Caco-2 (cell line): ENCODE results near the gene RILP. TPM values are rescaled to one million over a fixed set of nuclear protein-coding genes. Genes with fewer than 3 reads are reported as not detected.
A peak's percentile ranks its signal among the peaks of the same experiment; 100 is the strongest.

Experiments used
- BruUV-seq: library from RNA; stranded (reverse); fragments of 400-500 nt; replicated peaks from 2 replicates; lab custom pipeline; 2021; lab: Mats Ljungman, UMichigan
- CTCF ChIA-PET: fragments of 300-600 bp; sonication (Branson Sonifier 250); formaldehyde crosslinking; loops from one replicate; lab custom pipeline; 2022; ENCODE audit warnings: antibody characterized with exemption; lab: Charles Lee
- POLR2A ChIA-PET: fragments of 300-600 bp; sonication (Branson Sonifier 250); formaldehyde crosslinking; loops from one replicate; lab custom pipeline; 2022; ENCODE audit warnings: antibody characterized with exemption; lab: Charles Lee
- DNase-seq, 2 experiments: peaks; one replicate each; pipeline versions ENCODE4 v3.0.0 to v3.0.0-alpha.2; 2020 to 2022
- H3K27me3 ChIP-seq: replicated peaks from 2 replicates; pipeline ENCODE4 v1.6.0; 2011; ENCODE audit warnings: low read length; ENCODE audit not compliant: control insufficient read depth, insufficient read depth
- H3K36me3 ChIP-seq: 2 replicates; pipeline ENCODE4 v1.5.1; 2011; ENCODE audit warnings: low read length; ENCODE audit not compliant: control insufficient read depth, insufficient read depth
- H3K4me1 ChIP-seq: fragments of 250-450 bp; sonication (Bioruptor Pico); 2 replicates; pipeline ENCODE4 v1.5.1; 2020; ENCODE audit warnings: mild to moderate bottlenecking
- H3K4me3 ChIP-seq: 2 replicates; pipeline ENCODE4 v1.5.1; 2011; ENCODE audit warnings: low read depth, mild to moderate bottlenecking, control low read depth, low read length
- H3K9me3 ChIP-seq: fragments of 250-450 bp; sonication (Bioruptor Pico); 2 replicates; pipeline ENCODE4 v1.5.1; 2020; ENCODE audit warnings: mild to moderate bottlenecking, moderate library complexity
- H3K27ac Mint-ChIP-seq: one replicate; pipeline ENCODE4 v1.8.0; 2022; ENCODE audit warnings: mixed read lengths; ENCODE audit not compliant: unreplicated experiment
- H3K27me3 Mint-ChIP-seq: one replicate; pipeline ENCODE4 v1.8.0; 2022; ENCODE audit warnings: mixed read lengths; ENCODE audit not compliant: insufficient read depth, unreplicated experiment
- H3K36me3 Mint-ChIP-seq: one replicate; pipeline ENCODE4 v1.8.0; 2022; ENCODE audit warnings: mild to moderate bottlenecking, mixed read lengths; ENCODE audit not compliant: insufficient read depth, unreplicated experiment
- H3K4me1 Mint-ChIP-seq: one replicate; pipeline ENCODE4 v1.8.0; 2022; ENCODE audit warnings: low read depth, mixed read lengths; ENCODE audit not compliant: unreplicated experiment
- H3K4me3 Mint-ChIP-seq: one replicate; pipeline ENCODE4 v1.8.0; 2022; ENCODE audit warnings: mild to moderate bottlenecking, moderate library complexity, mixed read lengths; ENCODE audit not compliant: unreplicated experiment
- H3K9me3 Mint-ChIP-seq: one replicate; pipeline ENCODE4 v1.8.0; 2022; ENCODE audit warnings: mixed read lengths; ENCODE audit not compliant: unreplicated experiment
- intact Hi-C: fragments of 100-400 bp; cut with micrococcal nuclease; formaldehyde crosslinking; loops from one replicate; pipeline ENCODE4 v1.10.0; 2022; ENCODE audit not compliant: unreplicated experiment
- total RNA-seq: library from RNA; stranded (reverse); gene quantifications from 2 replicates; pipeline ENCODE4 v1.2.3, GENCODE V29; 2022
- TF ChIP-seq, protein P1 (sequence below), 2 experiments: fragments of 200-600 bp in 1 of 2; IDR thresholded peaks; 1 replicate in 1 of 2; 2 replicates in 1 of 2; pipeline versions ENCODE4 v1.5.1 to v1.8.0; 2011 to 2022; ENCODE audit warnings: antibody characterized with exemption in 1 of 2, control low read depth in 1 of 2, inconsistent platforms in 1 of 2, low read depth in 1 of 2, low read length in 1 of 2, mild to moderate bottlenecking in 1 of 2, moderate library complexity in 1 of 2; ENCODE audit not compliant: insufficient read depth in 1 of 2, severe bottlenecking in 1 of 2, unreplicated experiment in 1 of 2

The RILP gene
- total RNA-seq, 1 experiment from 2014 or later, result 4.2 TPM

DNA sequence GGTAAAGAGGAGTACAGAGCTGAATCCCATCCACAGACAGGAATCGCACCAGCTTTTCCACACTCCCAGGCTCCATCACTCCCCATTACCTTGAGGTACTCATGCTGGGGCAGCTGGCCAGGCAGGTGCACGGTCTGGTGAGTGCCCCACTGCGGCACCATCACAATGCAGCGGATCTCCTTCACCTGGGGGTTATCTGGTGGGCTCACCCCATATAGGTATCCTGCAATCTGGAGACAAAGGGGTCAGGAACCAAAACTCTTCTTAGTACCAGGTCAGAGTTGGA lies 1.8 kb upstream of the RILP start:
- no peaks in the 10 kb centered on the region for H3K27me3 Mint-ChIP-seq
- Histone ChIP-seq H3K27me3 (no peaks in the 10 kb centered on the region), H3K4me3 (no peak overlapping the region), H3K4me1 (peaks cover 8% of the 10 kb centered on the region; the same call in 1 of the 2 replicates), H3K36me3 (peaks cover 24% of the 10 kb centered on the region), H3K9me3 (no peaks in the 10 kb centered on the region)
- no TSS peak for BruUV-seq
- CTCF ChIA-PET, result no interaction called here
- no peak overlapping the region for H3K4me3 Mint-ChIP-seq
- peaks cover 66% of the 10 kb centered on the region for H3K36me3 Mint-ChIP-seq
- DNase-seq, result no peak
- POLR2A ChIA-PET, result no interaction called here
- H3K9me3 Mint-ChIP-seq, result no peaks in the 10 kb centered on the region
- H3K4me1 Mint-ChIP-seq, result peaks cover 6% of the 10 kb centered on the region
- H3K27ac Mint-ChIP-seq, result no peak overlapping the region
- intact Hi-C loops, result no loop called here
- TF ChIP-seq, protein P1, sequence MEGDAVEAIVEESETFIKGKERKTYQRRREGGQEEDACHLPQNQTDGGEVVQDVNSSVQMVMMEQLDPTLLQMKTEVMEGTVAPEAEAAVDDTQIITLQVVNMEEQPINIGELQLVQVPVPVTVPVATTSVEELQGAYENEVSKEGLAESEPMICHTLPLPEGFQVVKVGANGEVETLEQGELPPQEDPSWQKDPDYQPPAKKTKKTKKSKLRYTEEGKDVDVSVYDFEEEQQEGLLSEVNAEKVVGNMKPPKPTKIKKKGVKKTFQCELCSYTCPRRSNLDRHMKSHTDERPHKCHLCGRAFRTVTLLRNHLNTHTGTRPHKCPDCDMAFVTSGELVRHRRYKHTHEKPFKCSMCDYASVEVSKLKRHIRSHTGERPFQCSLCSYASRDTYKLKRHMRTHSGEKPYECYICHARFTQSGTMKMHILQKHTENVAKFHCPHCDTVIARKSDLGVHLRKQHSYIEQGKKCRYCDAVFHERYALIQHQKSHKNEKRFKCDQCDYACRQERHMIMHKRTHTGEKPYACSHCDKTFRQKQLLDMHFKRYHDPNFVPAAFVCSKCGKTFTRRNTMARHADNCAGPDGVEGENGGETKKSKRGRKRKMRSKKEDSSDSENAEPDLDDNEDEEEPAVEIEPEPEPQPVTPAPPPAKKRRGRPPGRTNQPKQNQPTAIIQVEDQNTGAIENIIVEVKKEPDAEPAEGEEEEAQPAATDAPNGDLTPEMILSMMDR (IDR thresholded peaks at IDR 0.05; ENCODE audit: insufficient read depth in 1 of 2, low read depth in 1 of 2, low read length in 1 of 2, severe bottlenecking in 1 of 2, unreplicated experiment in 1 of 2), result no peak

DNA sequence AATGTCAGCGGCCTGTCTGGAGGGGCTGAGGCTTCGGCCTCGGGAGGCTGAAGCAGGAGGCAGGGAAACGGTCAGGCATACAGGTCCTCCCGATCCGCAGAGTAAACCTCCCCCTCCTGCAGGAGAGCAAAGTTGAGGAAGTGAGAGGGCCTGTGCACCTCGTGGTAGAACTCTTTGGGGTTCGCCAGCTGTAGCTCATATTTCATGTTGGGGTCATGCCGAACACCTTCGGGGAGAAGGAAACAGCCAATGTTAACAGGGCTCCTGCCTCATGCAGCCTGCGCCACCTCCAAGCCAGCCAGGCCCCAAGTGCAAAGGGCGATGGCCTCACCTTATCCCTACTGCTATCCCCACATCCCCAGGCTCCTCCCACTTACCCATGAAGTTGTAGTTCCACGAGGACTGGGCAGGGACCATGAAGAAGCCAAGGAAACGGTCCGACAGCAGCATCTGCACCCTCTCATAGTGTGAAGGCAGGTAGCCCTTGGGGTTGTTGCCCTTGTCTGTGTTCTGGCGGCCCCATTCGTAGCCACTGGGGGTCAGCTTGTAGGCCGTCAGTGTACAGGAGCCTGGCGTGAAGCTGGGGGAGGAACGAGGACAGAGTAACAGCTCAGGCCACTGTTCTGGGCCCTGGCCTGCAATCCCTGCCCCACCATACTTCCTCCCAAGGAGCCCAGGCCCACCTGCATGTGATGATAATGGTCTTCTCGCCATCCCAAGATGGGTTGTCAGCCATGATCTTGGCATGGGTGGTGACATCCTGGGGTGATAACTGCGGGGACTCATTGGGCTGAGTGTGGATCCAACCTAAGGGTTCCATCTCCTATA lies 1.3 kb upstream of the RILP start:
- Mint-ChIP-seq H3K27ac (no peak overlapping the region), H3K9me3 (no peaks in the 10 kb centered on the region), H3K4me3 (no peak overlapping the region), H3K36me3 (peaks cover 61% of the 10 kb centered on the region), H3K4me1 (peaks cover 6% of the 10 kb centered on the region), H3K27me3 (no peaks in the 10 kb centered on the region)
- ChIA-PET CTCF (interaction anchor here (0.7 to 1.7 kb wide), 2 partner anchors 21 to 77 kb away, joined by 4 to 7 read pairs; no protein-coding TSS in a partner anchor), POLR2A (no interaction called here)
- BruUV-seq, result TSS peak; percentile 73
- Histone ChIP-seq H3K9me3 (no peaks in the 10 kb centered on the region), H3K36me3 (peaks cover 20% of the 10 kb centered on the region), H3K4me1 (peaks cover 8% of the 10 kb centered on the region; the same call in 1 of the 2 replicates), H3K27me3 (no peaks in the 10 kb centered on the region), H3K4me3 (no peak overlapping the region)
- DNase-seq, result no peak
- intact Hi-C loops, result no loop called here
- TF ChIP-seq, protein P1 (IDR thresholded peaks at IDR 0.05; ENCODE audit: insufficient read depth in 1 of 2, low read depth in 1 of 2, low read length in 1 of 2, severe bottlenecking in 1 of 2, unreplicated experiment in 1 of 2), result no peak

DNA sequence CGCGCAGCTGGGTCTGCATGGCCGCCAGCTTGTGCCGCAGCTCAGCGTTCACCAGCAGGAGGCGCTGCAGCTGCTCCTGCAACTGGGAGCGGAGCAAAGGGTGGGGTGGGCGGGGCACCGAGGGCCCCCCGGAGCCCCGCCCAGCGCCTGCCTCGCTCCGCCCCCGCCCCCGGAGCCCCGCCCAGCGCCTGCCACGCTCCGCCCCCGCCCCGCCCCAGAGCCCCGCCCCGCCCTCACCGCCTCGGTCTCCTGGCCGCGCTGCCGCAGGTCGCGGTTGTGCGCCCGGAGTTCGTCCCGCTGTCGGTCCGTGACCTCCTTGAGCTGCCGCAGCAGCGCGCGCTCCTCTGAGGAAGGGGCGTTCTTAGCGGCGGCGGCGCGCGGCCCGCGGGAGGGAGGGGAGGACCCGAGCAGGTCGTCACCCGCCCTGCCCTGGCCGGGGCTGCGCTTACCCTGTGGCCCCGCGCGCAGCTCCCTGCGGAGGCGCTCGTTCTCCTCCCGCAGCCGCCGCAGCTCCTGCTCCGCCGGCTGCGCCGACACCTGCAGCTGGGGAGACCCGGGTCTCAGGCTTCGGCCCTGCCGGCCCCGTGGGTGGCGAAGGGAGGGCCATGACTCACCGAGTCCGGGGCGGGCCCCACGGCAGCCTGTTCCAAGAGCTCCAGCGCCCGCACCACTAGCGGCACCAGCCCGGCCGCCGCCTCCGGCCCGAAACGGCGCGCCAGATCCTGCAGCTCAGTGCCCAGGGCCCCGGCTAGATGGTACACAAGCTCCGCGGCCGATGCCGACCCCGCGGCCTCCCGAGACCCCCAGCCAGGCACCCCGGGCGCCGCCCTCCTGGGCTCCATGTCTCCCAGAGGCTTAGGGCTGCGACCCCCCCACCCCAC lies 463 bp downstream of the RILP start:
- no peaks in the 10 kb centered on the region for H3K9me3 Mint-ChIP-seq
- peaks cover 10% of the 10 kb centered on the region; the same call in 1 of the 2 replicates for H3K4me1 ChIP-seq
- BruUV-seq, result no TSS peak
- H3K27ac Mint-ChIP-seq, result peak overlapping the region; percentile 35
- H3K36me3 Mint-ChIP-seq, result peaks cover 47% of the 10 kb centered on the region
- intact Hi-C loops, result no loop called here
- peaks cover 16% of the 10 kb centered on the region for H3K36me3 ChIP-seq
- CTCF ChIA-PET, result interaction anchor here (0.6 to 2.0 kb wide), 18 partner anchors 14 to 314 kb away, joined by 3 to 14 read pairs (median 5); partner anchors contain the start of genes INPP5K, PRPF8 and SLC43A2
- H3K27me3 ChIP-seq, result no peaks in the 10 kb centered on the region
- DNase-seq, result peak; percentile 84 to 87
- H3K4me3 ChIP-seq, result peak overlapping the region; percentile 82
- no peaks in the 10 kb centered on the region for H3K27me3 Mint-ChIP-seq
- peak overlapping the region; percentile 73 for H3K4me3 Mint-ChIP-seq
- POLR2A ChIA-PET, result interaction anchor here (0.6 to 2.0 kb wide), 13 partner anchors 11 to 133 kb away, joined by 3 to 12 read pairs (median 4); partner anchors contain the start of genes INPP5K and PITPNA
- TF ChIP-seq, protein P1 (IDR thresholded peaks at IDR 0.05; ENCODE audit: insufficient read depth in 1 of 2, low read depth in 1 of 2, low read length in 1 of 2, severe bottlenecking in 1 of 2, unreplicated experiment in 1 of 2), result peak; percentile 54 to 69
- H3K9me3 ChIP-seq, result no peaks in the 10 kb centered on the region
- H3K4me1 Mint-ChIP-seq, result peaks cover 6% of the 10 kb centered on the region
